Pons (tissue), 1 donor: ENCODE results near the gene IGFN1.
"Not testable (repeated sequence)": the region's sequence is repeated elsewhere in the genome, so short reads cannot be mapped to it uniquely, and the experiment has no call there.

Experiments
- DNase-seq: peaks from one replicate; pipeline ENCODE4 v3.0.0-alpha.2; 2016; ENCODE audit warnings: low spot score

Gene IGFN1

GRCh38 chr1:201217851-201218250, 27.2 kb downstream of the IGFN1 start:
- DNase-seq: no peak

DNA sequence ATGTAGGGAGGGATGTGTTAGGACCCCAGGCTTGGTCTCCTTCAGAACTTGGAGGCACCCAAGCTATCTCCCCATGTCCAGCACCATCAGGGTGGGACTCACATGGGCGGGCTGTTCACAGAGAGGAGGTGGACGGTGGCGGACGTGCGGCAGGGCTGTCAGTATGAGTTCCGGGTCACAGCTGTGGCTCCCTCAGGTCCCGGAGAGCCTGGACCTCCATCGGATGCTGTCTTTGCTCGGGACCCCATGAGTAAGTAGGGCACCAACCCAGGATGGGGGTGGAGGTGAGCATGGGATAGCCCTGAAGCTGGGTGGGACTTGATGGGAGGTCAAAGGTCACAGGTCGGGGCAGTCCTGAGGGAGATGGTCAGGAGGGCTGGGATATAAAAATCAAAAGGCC, 27.8 kb downstream of the IGFN1 start:
- no peak for DNase-seq

DNA sequence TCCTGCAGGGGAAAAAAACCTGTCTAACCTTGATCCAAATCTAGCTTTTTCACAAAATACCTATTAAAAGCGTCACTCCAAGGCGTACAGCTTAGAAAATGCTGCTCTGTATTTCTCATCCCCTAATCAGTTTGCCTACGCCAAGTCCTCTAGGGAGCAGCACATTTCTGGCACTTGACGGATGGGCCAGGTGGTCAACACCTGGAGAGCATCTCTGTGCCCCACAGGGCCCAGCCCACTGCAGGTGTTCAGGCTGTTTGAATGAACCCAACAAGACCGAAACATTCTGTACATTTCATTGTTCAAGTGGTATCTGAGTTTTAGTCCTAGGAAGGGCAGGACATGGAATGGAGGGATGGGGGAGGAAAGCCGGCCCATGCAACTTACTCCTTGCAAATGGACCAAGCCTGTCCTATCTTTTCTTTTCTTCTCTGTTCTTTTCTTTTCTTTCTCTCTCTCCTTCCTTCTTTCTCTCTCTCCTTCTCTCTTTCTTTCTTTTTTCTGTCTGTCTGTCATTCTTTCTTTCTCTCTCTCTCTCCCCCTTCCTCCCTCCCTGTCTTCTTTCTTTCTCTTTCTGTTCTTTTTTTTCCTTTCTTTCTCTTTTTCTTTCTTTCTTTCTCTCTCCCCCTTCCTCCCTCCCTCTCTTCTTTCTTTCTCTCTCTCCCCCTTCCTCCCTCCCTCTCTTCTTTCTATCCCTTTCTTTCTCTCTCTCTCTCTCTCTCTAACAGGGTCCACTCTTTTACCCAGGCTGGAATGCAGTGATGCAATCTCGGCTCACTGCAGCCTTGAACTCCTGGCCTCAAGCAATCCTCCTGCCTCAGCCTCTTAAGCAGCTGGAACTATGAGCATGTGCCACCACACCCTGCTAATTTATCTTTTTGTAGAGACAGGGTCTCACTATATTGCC, 29.1 kb downstream of the IGFN1 start:
- no peak for DNase-seq

- no peak for DNase-seq
Observed at GRCh38 chr1:201220388-201220715, 29.7 kb downstream of the IGFN1 start.

DNA sequence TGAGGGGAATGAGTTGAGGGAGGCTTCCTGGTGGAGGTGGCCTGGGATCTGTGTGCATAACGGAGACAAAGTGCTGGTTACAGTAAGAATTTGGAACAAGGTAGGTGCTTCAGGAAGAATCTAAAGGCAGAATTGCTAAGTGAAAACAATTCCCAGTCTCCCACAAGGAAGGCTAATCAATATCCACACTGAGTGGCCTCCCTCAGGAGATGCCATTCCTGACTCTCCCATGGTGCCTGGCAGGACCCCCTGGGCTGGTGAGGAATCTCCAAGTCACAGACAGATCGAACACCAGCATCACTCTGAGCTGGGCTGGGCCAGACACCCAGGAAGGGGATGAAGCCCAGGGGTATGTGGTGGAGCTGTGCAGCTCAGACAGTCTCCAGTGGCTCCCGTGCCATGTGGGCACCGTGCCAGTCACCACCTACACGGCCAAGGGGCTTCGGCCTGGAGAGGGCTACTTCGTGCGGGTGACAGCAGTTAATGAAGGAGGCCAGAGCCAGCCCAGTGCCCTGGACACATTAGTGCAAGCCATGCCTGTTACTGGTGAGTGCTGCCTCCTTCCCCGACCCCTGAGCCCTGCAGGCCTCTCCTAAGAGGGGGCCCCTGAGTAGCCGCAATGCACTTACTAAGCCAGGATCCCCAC, 30.7 kb downstream of the IGFN1 start:
- no peak for DNase-seq

DNA sequence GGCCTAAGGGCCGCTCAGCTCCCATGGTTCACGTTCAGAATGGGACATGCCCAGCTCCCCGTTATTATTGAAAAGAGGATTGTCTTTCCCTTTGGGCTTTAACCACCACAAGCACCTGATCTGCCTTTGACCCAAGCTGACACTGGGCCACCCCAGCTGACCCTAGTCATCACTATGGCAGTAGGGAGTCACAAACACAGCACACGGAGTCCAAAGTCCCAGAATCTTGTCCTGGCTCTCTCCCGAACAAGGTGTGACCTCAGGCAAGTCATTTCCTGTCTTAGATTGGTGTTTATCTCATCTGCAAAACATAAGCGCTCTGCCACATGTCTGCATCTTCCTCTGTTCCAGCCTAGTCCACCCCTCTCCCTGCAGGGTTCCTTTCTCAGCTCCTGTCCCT, 31.5 kb downstream of the IGFN1 start:
- no peak for DNase-seq

GRCh38 chr1:201223852-201224665, 33.4 kb downstream of the IGFN1 start:
- DNase-seq: no peak

DNA sequence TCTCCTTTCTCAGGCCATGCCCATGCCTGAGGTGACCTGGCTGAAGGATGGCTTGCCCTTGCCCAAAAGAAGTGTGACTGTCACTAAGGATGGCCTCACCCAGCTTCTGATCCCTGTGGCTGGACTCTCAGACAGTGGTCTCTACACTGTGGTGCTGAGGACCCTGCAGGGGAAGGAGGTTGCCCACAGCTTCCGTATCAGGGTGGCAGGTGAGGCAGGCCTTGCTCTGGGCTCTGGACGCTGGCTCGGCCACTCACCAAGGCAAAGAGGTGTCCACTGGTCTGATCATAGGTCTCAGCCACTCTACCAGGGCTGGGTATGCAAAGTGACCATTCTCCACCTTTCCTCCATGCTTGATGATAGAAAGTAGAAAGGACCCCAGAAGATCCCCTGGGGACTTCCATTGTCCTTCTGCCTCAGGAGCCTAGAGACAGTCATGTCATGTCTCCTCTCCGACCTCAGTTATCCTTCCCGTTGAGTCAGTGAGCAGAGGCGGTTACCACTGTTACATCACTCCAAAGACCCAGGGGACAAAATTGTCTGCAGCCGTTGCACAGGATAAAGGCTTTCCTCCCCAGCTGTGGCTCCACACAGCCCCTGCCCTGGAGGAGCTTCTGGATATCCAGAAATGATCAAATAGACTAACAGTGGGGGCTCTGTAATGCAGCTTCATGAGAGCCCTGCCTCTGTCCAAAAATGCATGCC, 34.2 kb downstream of the IGFN1 start:
- no peak for DNase-seq

GRCh38 chr1:201226178-201226514, 35.5 kb downstream of the IGFN1 start:
- no peak for DNase-seq

- no peak for DNase-seq
Observed at GRCh38 chr1:201226859-201227488, 36.4 kb downstream of the IGFN1 start.

DNA sequence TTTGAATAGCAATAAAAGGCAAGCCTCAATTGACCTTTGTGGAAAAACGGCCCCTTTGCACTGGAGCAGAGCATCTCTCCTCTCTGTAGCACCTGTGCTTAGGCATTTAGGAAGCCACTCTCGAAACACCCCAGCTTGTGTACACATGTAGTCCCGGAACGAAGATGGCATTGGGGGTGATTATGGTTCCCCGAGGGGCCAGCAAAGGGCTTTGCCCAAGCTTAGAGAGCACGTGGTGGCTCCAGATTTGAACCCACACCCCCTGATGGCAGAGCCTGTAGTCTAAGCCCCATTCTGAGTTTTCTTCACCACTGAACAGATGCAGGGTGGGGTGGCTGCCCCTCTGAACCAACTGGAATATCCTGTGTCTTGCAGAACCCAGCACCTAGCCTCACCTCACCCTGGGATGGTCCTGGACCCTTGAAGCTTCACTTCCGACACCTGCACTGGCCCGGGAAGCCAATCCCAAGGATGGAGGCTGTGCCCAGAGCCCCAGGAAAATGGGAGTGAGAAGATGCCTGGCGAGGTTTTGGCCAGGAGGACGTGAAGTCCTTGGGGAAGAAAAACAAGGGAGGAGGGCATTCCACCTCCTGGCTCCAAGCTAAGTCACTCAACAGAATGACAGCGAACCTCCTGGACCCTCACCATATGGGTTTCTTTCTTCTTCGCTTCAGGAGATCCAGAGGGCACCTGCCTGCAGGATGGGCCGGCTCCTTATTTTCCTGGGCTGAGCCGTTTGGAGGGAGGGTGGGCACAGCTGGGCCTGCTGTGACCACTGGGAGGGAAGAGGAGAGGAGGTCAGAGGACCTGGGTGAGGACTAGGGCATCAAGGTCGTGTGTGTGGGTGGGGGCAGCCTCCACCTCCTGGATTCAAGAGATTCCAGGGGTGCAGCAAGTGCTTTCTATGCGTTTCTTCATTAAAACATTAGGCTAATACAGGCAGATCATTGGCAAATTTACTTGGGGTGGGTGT, 37.7 kb downstream of the IGFN1 start:
- no peak for DNase-seq

- DNase-seq: no peak
Observed at GRCh38 chr1:201229095-201229494, 38.5 kb downstream of the IGFN1 start.

- no peak for DNase-seq
Observed at GRCh38 chr1:201229771-201230635, 39.4 kb downstream of the IGFN1 start.

- no peak for DNase-seq
Observed at GRCh38 chr1:201230676-201231075, 40.1 kb downstream of the IGFN1 start.

GRCh38 chr1:201239646-201240045, 49.0 kb downstream of the IGFN1 start:
- not testable (repeated sequence) for DNase-seq

- no peak for DNase-seq
Observed at GRCh38 chr1:201240171-201240570, 49.5 kb downstream of the IGFN1 start.

DNA sequence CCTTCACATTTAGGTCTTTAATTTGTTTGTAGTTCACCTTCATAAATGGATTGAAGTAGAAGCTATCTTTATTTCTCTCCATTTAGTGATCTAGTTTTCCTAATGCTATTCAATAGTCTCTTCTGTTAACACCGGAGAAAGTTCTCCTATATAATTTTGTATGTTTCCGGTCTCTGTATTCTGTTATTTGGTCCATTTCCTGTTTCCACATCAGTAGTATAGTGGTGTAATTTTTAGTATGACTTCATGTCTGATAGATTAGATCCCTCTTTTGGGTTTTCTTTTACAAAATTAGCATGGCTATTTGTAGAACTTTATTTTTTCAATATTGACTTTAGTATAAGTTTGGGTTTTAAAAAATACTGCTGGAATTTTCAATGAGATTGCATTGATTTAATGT, 51.1 kb downstream of the IGFN1 start:
- DNase-seq: no peak

DNA sequence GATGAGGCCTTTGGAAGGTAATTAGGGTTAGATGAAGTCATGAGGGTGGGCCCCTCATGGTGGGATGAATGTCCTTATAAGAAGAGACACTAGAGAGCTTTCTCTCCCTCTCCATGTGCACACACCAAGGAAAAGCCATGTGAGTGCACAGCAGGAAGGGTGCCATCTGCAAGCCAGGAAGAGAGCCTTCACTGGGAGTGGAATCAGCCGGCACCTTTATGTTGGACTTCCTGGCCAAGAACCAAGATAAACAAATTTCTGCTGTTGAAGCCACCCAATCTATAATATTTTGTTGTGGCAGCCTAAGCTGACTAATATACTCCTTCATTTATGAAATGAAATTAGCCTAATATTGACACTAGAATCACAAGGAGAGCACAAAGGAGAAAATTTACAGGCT, 54.5 kb downstream of the IGFN1 start:
- no peak for DNase-seq

DNA sequence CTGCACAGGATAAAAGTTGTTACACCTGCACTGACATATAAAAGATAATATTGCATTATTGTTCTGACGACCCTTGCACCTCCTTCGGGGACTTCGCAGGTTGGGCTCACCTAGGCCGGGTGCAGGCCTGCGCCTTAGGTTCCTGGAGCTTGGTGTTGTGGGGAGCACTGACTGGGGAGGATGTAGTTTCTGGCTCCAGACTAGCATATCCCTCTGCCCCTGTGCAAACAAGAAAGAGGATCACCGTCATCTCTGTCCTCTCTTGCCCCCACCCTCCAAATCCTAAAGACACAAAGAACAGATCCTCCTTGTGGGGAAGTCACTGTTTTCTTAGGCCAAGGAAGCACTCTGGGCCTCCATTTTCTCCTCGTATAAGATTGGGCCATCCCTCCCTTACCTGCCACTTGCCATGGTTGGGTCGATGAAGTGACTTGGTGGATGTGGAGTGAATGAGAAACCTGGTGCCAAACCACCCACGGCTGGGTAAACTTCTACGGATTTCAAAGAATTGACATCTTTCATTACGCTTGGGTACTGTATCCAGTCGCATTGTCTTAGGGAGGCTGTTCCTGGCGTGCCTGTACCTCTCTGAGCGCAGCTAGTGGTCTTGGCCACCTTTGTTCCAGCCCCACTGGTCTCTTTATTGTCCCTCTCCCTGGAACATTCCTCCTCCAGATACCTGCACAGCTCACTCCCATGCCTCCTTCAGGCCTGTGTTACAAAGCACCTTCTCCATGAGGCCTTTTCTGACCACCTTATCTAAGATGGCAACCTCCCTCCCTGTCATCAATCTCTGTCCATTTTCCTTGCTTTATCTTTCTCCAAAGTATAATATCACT, 58.3 kb downstream of the IGFN1 start:
- DNase-seq: no peak
